ENCODE measurements around the gene SOX14. TPM values are rescaled to one million over a fixed set of nuclear protein-coding genes. Genes with fewer than 3 reads are reported as not detected.

The SOX14 gene
- total RNA-seq, 1 experiment from 2014 or later, result not detected

GRCh38 chr3:137765310-137766033 is 1.4 kb downstream of the SOX14 start:
- POLR2A ChIA-PET, result no interaction called here
- ATAC-seq (no peak), DNase-seq (ENCODE audit: low read depth, low spot score) (no peak)
- no peak overlapping the region for H3K4me3 ChIP-seq (ENCODE audit: low read depth in 2 of 2, low read length in 2 of 2)
- no TSS peak for BruUV-seq (replicated peaks)
- H3K36me3 ChIP-seq (ENCODE audit: control insufficient read depth, insufficient read depth, low read length), result no peaks in the 10 kb centered on the region
- no peak for TF ChIP-seq TCF7L2 (IDR thresholded peaks at IDR 0.05; ENCODE audit: low read depth, low read length)
- TF ChIP-seq, protein P1, sequence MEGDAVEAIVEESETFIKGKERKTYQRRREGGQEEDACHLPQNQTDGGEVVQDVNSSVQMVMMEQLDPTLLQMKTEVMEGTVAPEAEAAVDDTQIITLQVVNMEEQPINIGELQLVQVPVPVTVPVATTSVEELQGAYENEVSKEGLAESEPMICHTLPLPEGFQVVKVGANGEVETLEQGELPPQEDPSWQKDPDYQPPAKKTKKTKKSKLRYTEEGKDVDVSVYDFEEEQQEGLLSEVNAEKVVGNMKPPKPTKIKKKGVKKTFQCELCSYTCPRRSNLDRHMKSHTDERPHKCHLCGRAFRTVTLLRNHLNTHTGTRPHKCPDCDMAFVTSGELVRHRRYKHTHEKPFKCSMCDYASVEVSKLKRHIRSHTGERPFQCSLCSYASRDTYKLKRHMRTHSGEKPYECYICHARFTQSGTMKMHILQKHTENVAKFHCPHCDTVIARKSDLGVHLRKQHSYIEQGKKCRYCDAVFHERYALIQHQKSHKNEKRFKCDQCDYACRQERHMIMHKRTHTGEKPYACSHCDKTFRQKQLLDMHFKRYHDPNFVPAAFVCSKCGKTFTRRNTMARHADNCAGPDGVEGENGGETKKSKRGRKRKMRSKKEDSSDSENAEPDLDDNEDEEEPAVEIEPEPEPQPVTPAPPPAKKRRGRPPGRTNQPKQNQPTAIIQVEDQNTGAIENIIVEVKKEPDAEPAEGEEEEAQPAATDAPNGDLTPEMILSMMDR (IDR thresholded peaks at IDR 0.05), result no peak
- TF ChIP-seq REST (IDR thresholded peaks at IDR 0.05; ENCODE audit: insufficient read depth in 1 of 2, low read depth in 2 of 2, low read length in 1 of 2), result no peak
- no peak for TF ChIP-seq SIN3A (IDR thresholded peaks at IDR 0.05; ENCODE audit: borderline replicate concordance, insufficient read depth, low read depth, low read length)
- TF ChIP-seq POLR2AphosphoS5 (IDR thresholded peaks at IDR 0.05; ENCODE audit: low read depth, low read length), result no peak
- intact Hi-C loops (cut with micrococcal nuclease; ENCODE audit: unreplicated experiment) (no loop called here), in situ Hi-C loops (cut with HindIII; ENCODE audit: low pct_unique_long_range_greater_than_20kb, low sequenced_read_pairs) (no loop called here)
- H3K27ac ChIP-seq (ENCODE audit: low read length), result no peak overlapping the region
- H3K9me3 ChIP-seq (ENCODE audit: control insufficient read depth, insufficient read depth, low read depth, low read length), result no peaks in the 10 kb centered on the region
- H3K27me3 ChIP-seq (ENCODE audit: control insufficient read depth, insufficient read depth, low read length), result peaks cover 82% of the 10 kb centered on the region
- CTCF ChIA-PET, result no interaction called here
- peaks cover 21% of the 10 kb centered on the region for H3K4me1 ChIP-seq (ENCODE audit: control insufficient read depth, insufficient read depth, low read length)

DNA sequence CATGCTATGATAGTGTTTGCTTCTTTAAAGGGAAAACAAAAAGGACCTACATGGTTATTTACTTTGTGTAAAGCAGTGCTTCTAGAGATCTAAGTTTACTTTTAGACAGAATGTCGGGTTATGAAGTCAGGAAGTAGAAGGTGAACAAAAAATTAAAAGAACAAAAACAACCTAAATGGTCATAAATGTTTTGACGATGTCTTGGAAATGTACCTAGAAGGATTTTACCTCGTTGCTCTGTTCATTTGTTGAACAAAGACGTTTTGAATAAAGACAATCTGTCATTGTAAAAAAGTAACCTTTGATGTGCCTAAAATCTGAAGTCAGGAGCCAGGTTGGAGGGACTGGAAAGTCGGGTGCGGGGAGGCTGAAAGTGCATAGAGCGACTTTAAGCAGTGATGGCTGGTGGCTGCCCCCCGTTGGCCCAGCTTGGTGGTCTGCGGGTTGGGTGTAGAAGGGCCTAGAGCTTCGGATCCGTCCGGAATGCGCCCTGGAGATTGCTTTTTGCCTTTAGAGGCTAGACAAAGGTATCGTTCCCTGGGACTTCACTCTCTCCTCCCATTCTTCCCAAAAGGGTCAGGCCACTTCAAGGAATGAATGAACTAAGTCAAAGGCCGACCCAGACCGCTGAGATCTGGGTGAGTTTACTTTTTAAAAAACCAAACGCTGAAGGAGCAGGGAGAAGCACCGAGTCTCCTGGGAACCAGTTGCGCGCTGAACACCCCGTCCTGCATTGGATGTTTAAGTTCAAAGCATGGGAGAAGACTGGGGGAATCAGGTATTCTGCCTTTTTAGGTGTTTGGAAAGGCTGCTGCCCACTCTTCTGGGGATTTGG is 2.1 kb downstream of the SOX14 start:
- ChIA-PET POLR2A (no interaction called here), CTCF (no interaction called here)
- Histone ChIP-seq H3K4me1 (ENCODE audit: control insufficient read depth, insufficient read depth, low read length) (peaks cover 26% of the 10 kb centered on the region), H3K36me3 (ENCODE audit: control insufficient read depth, insufficient read depth, low read length) (no peaks in the 10 kb centered on the region), H3K27ac (ENCODE audit: low read length) (no peak overlapping the region), H3K27me3 (ENCODE audit: control insufficient read depth, insufficient read depth, low read length) (peaks cover 81% of the 10 kb centered on the region), H3K4me3 (ENCODE audit: low read depth in 2 of 2, low read length in 2 of 2) (no peak overlapping the region), H3K9me3 (ENCODE audit: control insufficient read depth, insufficient read depth, low read depth, low read length) (no peaks in the 10 kb centered on the region)
- TF ChIP-seq REST (IDR thresholded peaks at IDR 0.05; ENCODE audit: insufficient read depth in 1 of 2, low read depth in 2 of 2, low read length in 1 of 2) (no peak), POLR2AphosphoS5 (IDR thresholded peaks at IDR 0.05; ENCODE audit: low read depth, low read length) (no peak), TCF7L2 (IDR thresholded peaks at IDR 0.05; ENCODE audit: low read depth, low read length) (no peak), SIN3A (IDR thresholded peaks at IDR 0.05; ENCODE audit: borderline replicate concordance, insufficient read depth, low read depth, low read length) (no peak)
- TF ChIP-seq, protein P1 (IDR thresholded peaks at IDR 0.05), result no peak
- in situ Hi-C loops (cut with HindIII; ENCODE audit: low pct_unique_long_range_greater_than_20kb, low sequenced_read_pairs) (no loop called here), intact Hi-C loops (cut with micrococcal nuclease; ENCODE audit: unreplicated experiment) (no loop called here)
- no peak for ATAC-seq
- BruUV-seq (replicated peaks), result no TSS peak
- DNase-seq (ENCODE audit: low read depth, low spot score), result no peak
